ENCODE results near the gene ZNF653.

DNA sequence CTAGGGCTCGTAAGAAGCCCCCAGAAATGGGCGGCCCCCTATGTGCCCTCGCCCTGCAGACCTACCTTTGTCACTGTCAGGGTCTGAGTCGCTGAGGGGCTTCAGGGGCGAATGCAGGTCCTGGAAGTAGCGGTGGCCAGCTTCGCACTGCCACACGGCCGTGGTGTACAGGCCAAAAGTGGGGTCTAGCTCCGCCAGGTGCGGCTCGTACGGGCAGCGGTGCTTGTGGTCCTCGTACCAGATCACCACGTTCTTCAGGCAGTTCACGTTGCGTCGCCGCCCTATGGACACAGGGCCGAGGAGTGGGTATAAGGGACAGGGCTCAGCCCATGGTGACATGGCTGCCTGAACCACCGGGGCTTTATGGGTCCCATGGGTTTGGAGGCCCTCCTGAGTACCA, 9.8 kb downstream of the ZNF653 start:
- TF ChIP-seq POLR2AphosphoS5 (IDR thresholded peaks at IDR 0.05; ENCODE audit: low read depth, low read length): no peak
- TF ChIP-seq TAF1 (IDR thresholded peaks at IDR 0.05; ENCODE audit: low read depth, low read length): no peak
- no peak for TF ChIP-seq POLR2A (IDR thresholded peaks at IDR 0.05; ENCODE audit: low read depth, low read length)

All from GM12891 (cell line).